RCC 7860 (cell line): Measurements from ENCODE around the gene ZFP2.

Experiments used
- DNase-seq: peaks from one replicate; pipeline ENCODE4 v3.0.0-alpha.2; 2015; ENCODE audit warnings: low spot score
- FAIRE-seq: peaks from 2 replicates; lab custom pipeline; 2012; peaks lifted over from hg19 to GRCh38; lab: Jason Lieb, UNC

Gene ZFP2

DNA sequence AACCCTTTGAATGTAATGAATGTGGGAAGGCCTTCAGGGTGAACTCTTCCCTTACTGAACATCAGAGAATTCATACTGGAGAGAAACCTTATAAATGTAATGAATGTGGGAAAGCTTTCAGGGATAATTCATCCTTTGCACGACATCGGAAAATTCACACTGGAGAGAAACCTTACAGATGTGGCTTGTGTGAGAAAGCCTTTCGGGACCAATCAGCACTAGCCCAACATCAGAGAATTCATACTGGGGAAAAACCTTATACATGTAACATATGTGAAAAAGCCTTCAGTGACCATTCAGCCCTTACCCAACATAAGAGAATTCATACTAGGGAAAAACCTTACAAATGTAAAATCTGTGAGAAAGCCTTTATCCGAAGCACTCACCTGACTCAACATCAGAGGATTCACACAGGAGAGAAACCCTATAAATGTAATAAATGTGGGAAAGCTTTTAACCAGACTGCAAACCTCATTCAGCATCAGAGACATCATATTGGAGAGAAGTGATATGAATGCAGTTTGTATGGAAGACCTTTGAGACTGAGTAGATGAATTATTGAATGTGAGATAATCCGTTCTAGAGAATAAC is 69.8 kb downstream of the ZFP2 start:
- DNase-seq (no peak), FAIRE-seq (no peak)

- DNase-seq (no peak), FAIRE-seq (no peak)
Measured at GRCh38 chr5:178981381-178981780, 85.7 kb downstream of the ZFP2 start.
